Ovary (tissue), 9 donors: Measurements from ENCODE around the gene PACC1. TPM values are rescaled to one million over a fixed set of nuclear protein-coding genes. Genes with fewer than 3 reads are reported as not detected.

Experiments
- DNase-seq, 5 donors: peaks; one replicate each; pipeline ENCODE4 v3.0.0-alpha.2; 2019 to 2020
- H3K27ac ChIP-seq, 2 donors: fragments of 200-600 bp; one replicate each; pipeline versions ENCODE4 v1.5.1 to v1.8.0; 2019 to 2022
- H3K27me3 ChIP-seq: fragments of 200-600 bp; one replicate; pipeline ENCODE4 v1.8.0; 2022
- H3K36me3 ChIP-seq: fragments of 200-600 bp; sonication (generic); one replicate; pipeline ENCODE4 v1.5.1; 2019
- H3K4me1 ChIP-seq: one replicate; pipeline ENCODE4 v1.8.1; 2013; ENCODE audit warnings: mild to moderate bottlenecking, moderate library complexity; ENCODE audit not compliant: insufficient read depth
- H3K4me3 ChIP-seq: fragments of 200-600 bp; sonication (generic); one replicate; pipeline ENCODE4 v1.5.1; 2017
- H3K9me3 ChIP-seq, 2 donors: fragments of 200-600 bp in 1 of 2; sonication (generic) in 1 of 2; one replicate each; pipeline versions ENCODE4 v1.5.1 to v1.8.1; 2013 to 2019; ENCODE audit warnings: mild to moderate bottlenecking in 1 of 2, moderate library complexity in 1 of 2
- EP300 ChIP-seq: sonication (generic); formaldehyde crosslinking; IDR thresholded peaks from one replicate; pipeline ENCODE4 v1.6.1; 2017; ENCODE audit warnings: antibody characterized with exemption
- POLR2A ChIP-seq: fragments of 450-650 bp; IDR thresholded peaks from one replicate; pipeline ENCODE4 v1.6.1; 2017; ENCODE audit warnings: antibody characterized with exemption, mild to moderate bottlenecking, moderate library complexity
- WGBS, 3 donors: extraction: QIAGEN DNeasy Blood & Tissue Kit in 1 of 3; methylation state at CpG; one replicate each; pipeline versions ENCODE4 v1.1.5 to v1.1.7; 2013 to 2017; 5-methylcytosine and 5-hydroxymethylcytosine counted together
- intact Hi-C, 4 donors: fragments of 100-400 bp; cut with DNase I; formaldehyde crosslinking; loops; one replicate each; pipeline versions ENCODE4 v1.11.0 to v1.15.1; 2022 to 2023
- polyA plus RNA-seq, 2 donors: library from polyadenylated mRNA; stranded (reverse); fragments of 200-250 nt in 1 of 2; fragments of 350-450 nt in 1 of 2; fragmentation: Illumina TruSeq in 1 of 2; extraction: RNeasy Lipid Tissue Mini Kit (QIAGEN cat#74804) in 1 of 2; gene quantifications; one replicate each; pipeline ENCODE4 v1.2.3, GENCODE V29; 2013 to 2014
- total RNA-seq, 7 donors: library from RNA; depleted of rRNA in 2 of 7; stranded (reverse); fragments of >200 nt in 2 of 7; fragmentation: NEBNext Ultra II Directional in 3 of 7; extraction: Animal tissue kit (Norgen Biotek cat#: 25700) in 3 of 7; gene quantifications; one replicate each; pipeline versions ENCODE4 v1.1.0 to v1.2.4, GENCODE V29; 2016 to 2023
- TF ChIP-seq, protein P1 (sequence below), 3 donors: fragments of 450-650 bp in 2 of 3; fragments of 200-600 bp in 1 of 3; IDR thresholded peaks; one replicate each; pipeline versions ENCODE4 v1.5.1 to v1.8.0; 2016 to 2022; ENCODE audit warnings: antibody characterized with exemption in 3 of 3, mild to moderate bottlenecking in 1 of 3
- donor health status: DM: no; HTN: no; CAD: no; lungs with moderate emphysema.
- donor health status: DM: no; HTN: no; CAD: no.
- donor health status: Bipolar disorder and iron deficiency.
- donor health status: DM: yes; HTN: yes; CAD: no.
- donor health status: DM: no; HTN: no; CAD: no.
- donor health status: DM: yes; HTN: yes; CAD: no.

Gene PACC1
- total and polyA plus RNA-seq, 9 donors = 1.9 to 9.5 (median 2.9) TPM

DNA sequence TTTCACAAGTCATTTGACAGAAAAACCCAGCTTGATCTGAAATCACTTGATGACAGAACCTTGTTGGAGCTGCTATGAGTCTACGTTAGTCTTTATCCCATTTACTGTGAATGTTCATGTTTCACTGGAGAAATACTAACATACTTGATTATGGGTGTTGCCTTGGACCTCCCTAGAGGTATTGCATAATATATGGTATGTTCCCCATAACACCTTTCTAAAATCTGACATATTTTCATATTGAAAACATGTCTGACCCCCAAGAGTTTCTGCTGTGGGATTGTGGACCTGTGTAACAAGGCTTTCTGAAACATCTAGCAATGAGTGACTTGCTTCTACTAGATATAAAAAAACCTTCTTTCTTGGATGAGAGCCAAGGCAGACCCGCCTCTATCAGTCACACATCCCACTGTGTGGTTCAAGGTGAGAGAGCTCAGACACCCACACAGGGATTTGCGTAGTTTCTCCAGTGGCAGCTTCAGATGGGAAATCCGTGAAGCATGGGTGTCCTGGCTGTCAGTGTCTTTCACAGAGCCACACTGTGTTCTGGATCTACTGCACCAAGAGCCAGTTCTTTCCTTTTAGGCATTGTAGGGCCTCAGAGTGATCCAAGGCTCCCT is 22.6 kb upstream of the PACC1 start:
- no peaks in the 10 kb centered on the region for H3K36me3 ChIP-seq
- 74 to 86% (median 82%) methylated on average over 4 of the region's 4 CpGs for WGBS, 3 donors
- no peak overlapping the region for H3K27ac ChIP-seq
- H3K27me3 ChIP-seq = no peaks in the 10 kb centered on the region
- peaks cover 6% of the 10 kb centered on the region for H3K4me1 ChIP-seq
- intact Hi-C loops = no loop called here
- no peak overlapping the region for H3K4me3 ChIP-seq
- no peaks in the 10 kb centered on the region for H3K9me3 ChIP-seq
- no peak for TF ChIP-seq POLR2A
- TF ChIP-seq, protein P1, sequence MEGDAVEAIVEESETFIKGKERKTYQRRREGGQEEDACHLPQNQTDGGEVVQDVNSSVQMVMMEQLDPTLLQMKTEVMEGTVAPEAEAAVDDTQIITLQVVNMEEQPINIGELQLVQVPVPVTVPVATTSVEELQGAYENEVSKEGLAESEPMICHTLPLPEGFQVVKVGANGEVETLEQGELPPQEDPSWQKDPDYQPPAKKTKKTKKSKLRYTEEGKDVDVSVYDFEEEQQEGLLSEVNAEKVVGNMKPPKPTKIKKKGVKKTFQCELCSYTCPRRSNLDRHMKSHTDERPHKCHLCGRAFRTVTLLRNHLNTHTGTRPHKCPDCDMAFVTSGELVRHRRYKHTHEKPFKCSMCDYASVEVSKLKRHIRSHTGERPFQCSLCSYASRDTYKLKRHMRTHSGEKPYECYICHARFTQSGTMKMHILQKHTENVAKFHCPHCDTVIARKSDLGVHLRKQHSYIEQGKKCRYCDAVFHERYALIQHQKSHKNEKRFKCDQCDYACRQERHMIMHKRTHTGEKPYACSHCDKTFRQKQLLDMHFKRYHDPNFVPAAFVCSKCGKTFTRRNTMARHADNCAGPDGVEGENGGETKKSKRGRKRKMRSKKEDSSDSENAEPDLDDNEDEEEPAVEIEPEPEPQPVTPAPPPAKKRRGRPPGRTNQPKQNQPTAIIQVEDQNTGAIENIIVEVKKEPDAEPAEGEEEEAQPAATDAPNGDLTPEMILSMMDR (IDR thresholded peaks at IDR 0.05) = no peak
- TF ChIP-seq EP300 = no peak
- DNase-seq = no peak

DNA sequence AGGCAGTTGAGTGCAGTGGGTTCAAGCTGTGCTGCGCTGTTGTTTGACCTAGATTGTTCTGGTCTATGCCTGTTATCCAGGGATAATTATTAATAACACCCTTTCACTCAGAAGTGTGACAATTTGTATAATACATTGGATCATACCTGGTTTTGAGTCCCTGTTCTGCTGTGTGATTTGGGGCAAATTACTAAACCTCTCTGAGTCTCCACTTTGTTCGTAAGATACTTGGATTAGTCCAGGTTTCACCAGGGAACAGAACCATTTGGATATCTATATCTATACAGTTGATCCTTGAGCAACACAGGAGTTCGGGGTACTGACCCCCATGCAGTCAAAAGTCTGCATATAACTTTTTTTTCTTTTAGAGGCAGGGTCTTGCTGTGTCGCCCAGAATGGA is 20.3 kb upstream of the PACC1 start:
- intact Hi-C loops = no loop called here
- DNase-seq = no peak
- H3K4me3 ChIP-seq = no peak overlapping the region
- peaks cover 6% of the 10 kb centered on the region for H3K4me1 ChIP-seq
- H3K9me3 ChIP-seq = no peaks in the 10 kb centered on the region
- 97 to 99% (median 98%) methylated on average over 4 of the region's 4 CpGs for WGBS, 3 donors
- TF ChIP-seq EP300 = no peak
- TF ChIP-seq, protein P1 (IDR thresholded peaks at IDR 0.05) = no peak
- TF ChIP-seq POLR2A = no peak
- H3K27ac ChIP-seq = no peak overlapping the region
- no peaks in the 10 kb centered on the region for H3K36me3 ChIP-seq
- H3K27me3 ChIP-seq = no peaks in the 10 kb centered on the region

DNA sequence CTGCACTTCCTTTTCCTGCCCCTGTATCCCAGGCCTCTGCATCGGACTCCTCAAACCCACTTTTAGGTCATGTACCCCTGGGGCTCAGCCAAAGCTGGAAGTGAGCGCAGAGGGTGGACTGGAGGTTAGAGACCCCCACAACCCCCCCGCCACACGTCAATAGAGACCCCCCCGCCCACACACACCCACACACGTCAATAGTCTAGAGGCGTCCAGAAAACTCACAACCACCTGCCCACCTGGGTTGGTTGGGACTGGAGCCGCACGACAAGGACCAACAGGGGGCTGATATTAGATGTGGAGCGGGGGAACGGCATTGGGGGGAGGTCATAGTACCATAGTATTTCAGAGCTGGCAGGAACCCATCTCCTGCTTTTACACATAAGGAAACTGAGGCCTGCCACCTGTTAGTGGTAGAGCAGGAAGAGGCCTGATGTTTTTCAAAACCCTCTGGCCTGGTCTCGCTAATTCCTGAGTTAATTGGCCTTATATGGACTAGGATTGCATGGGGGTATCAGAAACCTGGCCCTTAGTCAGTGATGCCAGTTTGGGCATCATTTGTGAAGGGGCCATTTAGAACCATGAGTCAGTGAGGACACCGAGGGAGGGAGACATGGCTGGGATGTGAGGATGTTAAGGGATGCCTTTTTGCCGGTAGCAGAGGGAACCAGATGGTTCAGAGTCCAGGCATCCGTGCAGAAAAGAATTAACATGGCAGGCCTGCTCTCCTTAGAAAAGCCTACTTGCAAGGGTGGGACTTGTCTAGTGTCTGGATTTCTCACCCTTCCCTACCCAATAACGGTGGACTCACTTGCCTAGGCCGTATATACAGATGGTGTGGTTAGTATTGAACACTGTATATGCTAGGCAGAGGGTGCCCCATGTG is 19.1 kb upstream of the PACC1 start:
- Histone ChIP-seq H3K27me3 (no peaks in the 10 kb centered on the region), H3K36me3 (no peaks in the 10 kb centered on the region), H3K9me3 (no peaks in the 10 kb centered on the region), H3K4me3 (peak overlapping the region; percentile 80), H3K27ac (peak overlapping the region; percentile 90 to 96), H3K4me1 (peaks cover 6% of the 10 kb centered on the region)
- DNase-seq = peak in 2 of 5 donors; percentile 17 to 50
- WGBS, 3 donors = 35 to 44% (median 39%) methylated on average over 17 of the region's 17 CpGs
- intact Hi-C loops = no loop called here
- TF ChIP-seq POLR2A = no peak
- TF ChIP-seq, protein P1 (IDR thresholded peaks at IDR 0.05) = no peak
- TF ChIP-seq EP300 = no peak

DNA sequence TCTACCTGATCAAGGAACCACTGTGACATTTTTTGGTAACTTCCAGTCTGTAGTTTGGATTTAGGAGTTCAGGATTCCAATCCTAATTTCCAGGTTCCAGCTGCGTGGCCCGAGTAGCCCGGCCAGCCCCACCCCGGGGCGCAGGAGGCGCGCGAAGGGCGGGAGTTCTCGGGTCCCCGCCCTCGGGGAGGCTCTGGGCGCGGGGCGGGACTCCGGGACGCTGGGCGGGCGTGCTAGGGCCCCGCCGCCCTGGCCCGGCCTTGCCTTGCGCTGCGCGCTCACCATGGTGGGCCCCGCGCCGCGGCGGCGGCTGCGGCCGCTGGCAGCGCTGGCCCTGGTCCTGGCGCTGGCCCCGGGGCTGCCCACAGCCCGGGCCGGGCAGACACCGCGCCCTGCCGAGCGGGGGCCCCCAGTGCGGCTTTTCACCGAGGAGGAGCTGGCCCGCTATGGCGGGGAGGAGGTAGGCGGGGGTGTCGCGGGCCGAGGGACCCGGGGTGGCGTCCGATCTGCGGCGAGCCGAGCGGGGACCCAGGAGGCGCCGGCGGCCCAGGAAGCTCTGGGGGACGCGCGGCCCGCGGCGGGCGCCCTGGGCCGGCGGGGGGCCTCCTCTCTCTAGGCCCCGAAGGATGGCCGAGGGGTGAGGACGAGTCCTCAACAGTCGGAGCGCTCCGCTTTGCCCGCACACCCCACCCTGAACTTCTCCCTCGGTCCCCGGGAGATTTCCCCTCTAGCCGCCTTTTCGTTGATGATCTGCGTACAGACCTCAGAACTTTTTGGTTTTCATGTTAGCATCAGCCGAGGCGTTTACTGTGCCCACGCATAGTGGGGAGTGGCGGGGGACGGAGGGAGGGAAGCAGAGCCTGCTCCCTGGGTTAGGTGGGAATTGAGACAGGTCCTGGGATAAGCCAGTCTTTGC is 18.2 kb upstream of the PACC1 start, which contains the start of gene NENF:
Gene NENF, plus strand, starts transcription at position 260 of the 916 bp plus-strand sequence. Its CDS starts 24 bp downstream, at position 284.
- Histone ChIP-seq H3K9me3 (no peaks in the 10 kb centered on the region), H3K27ac (peak within 1 kb of the TSS; percentile 90 to 96), H3K36me3 (no peaks in the 10 kb centered on the region), H3K4me3 (peak within 1 kb of the TSS; percentile 80), H3K4me1 (peaks cover 6% of the 10 kb centered on the region), H3K27me3 (no peaks in the 10 kb centered on the region)
- intact Hi-C loops = no loop called here
- TF ChIP-seq POLR2A (peak; percentile 64), EP300 (no peak)
- WGBS, 3 donors = 1% methylated on average over 41 to 86 of the region's 86 CpGs
- peak; percentile 78 to 88 (median 84) for DNase-seq
